HepG2 (cell line): ENCODE measurements around the gene YIF1A. TPM values are rescaled to one million over a fixed set of nuclear protein-coding genes. Genes with fewer than 3 reads are reported as not detected.

Experiments used
- CCDC6 ChIP-seq: sonication (generic); formaldehyde crosslinking; IDR thresholded peaks from 2 replicates; pipeline ENCODE4 v1.8.1; 2022; ENCODE audit warnings: mild to moderate bottlenecking, missing genetic modification reagents, moderate library complexity
- IRF9 ChIP-seq: sonication (generic); formaldehyde crosslinking; IDR thresholded peaks from 2 replicates; pipeline ENCODE4 v1.8.0; 2022; ENCODE audit warnings: missing genetic modification reagents, mild to moderate bottlenecking, borderline replicate concordance
- KAT2B ChIP-seq: fragments of 150-350 bp; IDR thresholded peaks from 2 replicates; pipeline ENCODE4 v1.6.1; 2014; ENCODE audit warnings: low read depth, low read length, borderline replicate concordance
- KDM3A ChIP-seq: IDR thresholded peaks from 2 replicates; pipeline ENCODE4 v1.6.1; 2018; ENCODE audit warnings: low read depth, missing compliant biosample characterization
- LBX2 ChIP-seq: sonication (generic); formaldehyde crosslinking; IDR thresholded peaks from 2 replicates; pipeline ENCODE4 v1.5.0; 2020; ENCODE audit warnings: missing genetic modification reagents, mild to moderate bottlenecking, borderline replicate concordance
- MED13 ChIP-seq: sonication (generic); formaldehyde crosslinking; IDR thresholded peaks from 2 replicates; pipeline ENCODE4 v1.5.0; 2020; ENCODE audit warnings: missing genetic modification reagents
- SMAD1 ChIP-seq: sonication (generic); formaldehyde crosslinking; IDR thresholded peaks from 2 replicates; pipeline ENCODE4 v1.4.0; 2020; ENCODE audit warnings: missing genetic modification reagents, low read depth, mild to moderate bottlenecking, borderline replicate concordance
- SNAPC2 ChIP-seq: sonication (generic); formaldehyde crosslinking; IDR thresholded peaks from 2 replicates; pipeline ENCODE4 v1.8.1; 2022; ENCODE audit warnings: mild to moderate bottlenecking, missing genetic modification reagents
- SYNCRIP ChIP-seq: fragments of 200-400 bp; formaldehyde crosslinking; IDR thresholded peaks from 2 replicates; pipeline ENCODE4 v1.6.1; 2018; ENCODE audit warnings: mild to moderate bottlenecking, low read depth, low read length; ENCODE audit not compliant: insufficient read depth
- THAP8 ChIP-seq: sonication (generic); formaldehyde crosslinking; IDR thresholded peaks from 2 replicates; pipeline ENCODE4 v1.5.1; 2020; ENCODE audit warnings: missing genetic modification reagents, mild to moderate bottlenecking, borderline replicate concordance
- TRAFD1 ChIP-seq: sonication (generic); formaldehyde crosslinking; IDR thresholded peaks from 2 replicates; pipeline ENCODE4 v1.5.1; 2020; ENCODE audit warnings: missing genetic modification reagents, mild to moderate bottlenecking, borderline replicate concordance
- ZNF17 ChIP-seq: sonication (generic); formaldehyde crosslinking; IDR thresholded peaks from 2 replicates; pipeline ENCODE4 v1.5.0; 2020; ENCODE audit warnings: mild to moderate bottlenecking, missing genetic modification reagents
- ZNF276 ChIP-seq: sonication (generic); formaldehyde crosslinking; IDR thresholded peaks from 2 replicates; pipeline ENCODE4 v1.4.0; 2020; ENCODE audit warnings: mild to moderate bottlenecking, low read depth, missing genetic modification reagents
- ZNF333 ChIP-seq: sonication (generic); formaldehyde crosslinking; IDR thresholded peaks from 2 replicates; pipeline ENCODE4 v1.4.0; 2020; ENCODE audit warnings: mild to moderate bottlenecking, missing genetic modification reagents, borderline replicate concordance
- ZNF644 ChIP-seq: IDR thresholded peaks from 2 replicates; pipeline ENCODE4 v1.6.1; 2016; ENCODE audit warnings: low read depth
- ZNF768 ChIP-seq: sonication (generic); formaldehyde crosslinking; IDR thresholded peaks from 2 replicates; pipeline ENCODE4 v1.4.0; 2020; ENCODE audit warnings: missing genetic modification reagents
- polyA plus RNA-seq, 8 experiments: library from polyadenylated mRNA; depleted of rRNA in 3 of 8; stranded (reverse) in 7 of 8; unstranded in 1 of 8; fragments of >200 nt; fragmentation: Illumina TruSeq in 4 of 8; extraction: Trizol in 4 of 8; gene quantifications; 2 replicates each; pipeline versions ENCODE4 v1.2.1 to v1.2.3, GENCODE V29; 2011 to 2016; ENCODE audit warnings: low read depth in 4 of 8, missing spikeins in 1 of 8, mixed read lengths in 1 of 8; ENCODE audit not compliant: insufficient read depth in 1 of 8
- total RNA-seq, 5 experiments: library from RNA; depleted of rRNA; stranded (reverse); fragments of >200 nt; fragmentation: Illumina TruSeq; extraction: Trizol; gene quantifications; 2 replicates each; pipeline ENCODE4 v1.2.3, GENCODE V29; 2016; ENCODE audit warnings: low read depth in 1 of 5

YIF1A gene
- total and polyA plus RNA-seq, 2 of the 13 experiments (the other 11 are each of a cell fraction or from before 2014, with no cell fraction given), result 133 to 145 TPM

- TF ChIP-seq MED13 (CRISPR knock-in tag) (peak; percentile 70; the same call in 1 of the 2 replicates), ZNF333 (CRISPR knock-in tag) (peak; percentile 55; the same call in 1 of the 2 replicates), SNAPC2 (CRISPR knock-in tag) (no peak), IRF9 (CRISPR knock-in tag) (0 out of 2 replicates have a peak, but pooled peaks have one; percentile 36), CCDC6 (CRISPR knock-in tag) (no peak), ZNF768 (CRISPR knock-in tag) (peak; percentile 60; the same call in 1 of the 2 replicates), SYNCRIP (no peak), ZNF276 (CRISPR knock-in tag) (no peak; the same call in 1 of the 2 replicates), ZNF17 (no peak; the same call in 1 of the 2 replicates), KDM3A (CRISPR knock-in tag) (0 out of 2 replicates have a peak, but pooled peaks have one; percentile 39), THAP8 (CRISPR knock-in tag) (0 out of 2 replicates have a peak, but pooled peaks have one; percentile 28), SMAD1 (CRISPR knock-in tag) (no peak), TRAFD1 (CRISPR knock-in tag) (peak; percentile 77; the same call in 1 of the 2 replicates), LBX2 (peak; percentile 72; the same call in 1 of the 2 replicates), KAT2B (no peak), ZNF644 (CRISPR knock-in tag) (0 out of 2 replicates have a peak, but pooled peaks have one; percentile 19)
Observed at GRCh38 chr11:66289548-66290329, 796 bp upstream of the YIF1A start (continued).
